Choroid plexus epithelial cell (primary cell): ENCODE data around the gene RCOR1.
"Not testable (repeated sequence)": the region's sequence is repeated elsewhere in the genome, so short reads cannot be mapped to it uniquely, and the experiment has no call there.

Experiments
- DNase-seq: peaks from one replicate; pipeline ENCODE4 v3.0.0-alpha.2; 2010; ENCODE audit warnings: low read depth
- H3K4me3 ChIP-seq: 2 replicates; pipeline ENCODE4 v1.5.1; 2011; ENCODE audit warnings: low read depth, mild to moderate bottlenecking, control low read depth, low read length, moderate library complexity
- CTCF ChIP-seq: conservative IDR thresholded peaks from 2 replicates; pipeline ENCODE4 v1.5.1; 2011; ENCODE audit warnings: low read depth, mild to moderate bottlenecking, control low read depth, inconsistent platforms, low read length, moderate library complexity

RCOR1 gene

GRCh38 chr14:102606296-102606695 is 13.8 kb downstream of the RCOR1 start:
- H3K4me3 ChIP-seq = no peak overlapping the region
- no peak for TF ChIP-seq CTCF
- no peak for DNase-seq

GRCh38 chr14:102608064-102608446 is 15.6 kb downstream of the RCOR1 start:
- DNase-seq = no peak
- no peak for TF ChIP-seq CTCF

GRCh38 chr14:102610968-102611811 is 18.7 kb downstream of the RCOR1 start:
- no peak for DNase-seq
- no peak for TF ChIP-seq CTCF
- no peak overlapping the region for H3K4me3 ChIP-seq

More at GRCh38 chr14:102608064-102608446, 15.6 kb downstream of the RCOR1 start:
- no peak overlapping the region for H3K4me3 ChIP-seq

GRCh38 chr14:102616318-102616717 is 23.9 kb downstream of the RCOR1 start:
- H3K4me3 ChIP-seq = no peak overlapping the region
- no peak for DNase-seq
- no peak for TF ChIP-seq CTCF

GRCh38 chr14:102616799-102617198 is 24.4 kb downstream of the RCOR1 start:
- TF ChIP-seq CTCF = no peak
- DNase-seq = peak; percentile 17

GRCh38 chr14:102619012-102619411 is 26.6 kb downstream of the RCOR1 start:
- not testable (repeated sequence) for DNase-seq, H3K4me3 ChIP-seq

More at GRCh38 chr14:102616799-102617198, 24.4 kb downstream of the RCOR1 start:
- no peak overlapping the region for H3K4me3 ChIP-seq

GRCh38 chr14:102620413-102620812 is 28.0 kb downstream of the RCOR1 start:
- TF ChIP-seq CTCF = no peak
- H3K4me3 ChIP-seq = no peak overlapping the region
- DNase-seq = peak; percentile 28
